Activated naive CD4-positive, alpha-beta T cell treated with anti-CD3 and anti-CD28 coated beads for 36 hours (primary cell): ENCODE data around the gene HMCN1. TPM values are rescaled to one million over a fixed set of nuclear protein-coding genes. Genes with fewer than 3 reads are reported as not detected.

Source experiments
- CTCF ChIA-PET: fragments of 350-600 bp; sonication (Branson Sonifier 250); formaldehyde crosslinking; loops from one replicate; lab custom pipeline; 2021; ENCODE audit warnings: antibody characterized with exemption; lab: Charles Lee
- DNase-seq: peaks from one replicate; pipeline ENCODE4 v3.0.0-alpha.2; 2020
- H3K27ac Mint-ChIP-seq: one replicate; pipeline ENCODE4 v1.8.0; 2021; ENCODE audit warnings: mild to moderate bottlenecking, mixed read lengths
- H3K27me3 Mint-ChIP-seq: one replicate; pipeline ENCODE4 v1.8.0; 2021; ENCODE audit warnings: low read depth, mixed read lengths
- H3K36me3 Mint-ChIP-seq: one replicate; pipeline ENCODE4 v1.8.0; 2021; ENCODE audit warnings: low read depth, mixed read lengths
- H3K4me1 Mint-ChIP-seq: one replicate; pipeline ENCODE4 v1.8.0; 2021; ENCODE audit warnings: low read depth, mixed read lengths
- H3K4me3 Mint-ChIP-seq: one replicate; pipeline ENCODE4 v1.8.0; 2021; ENCODE audit warnings: mild to moderate bottlenecking, moderate library complexity, mixed read lengths
- H3K9me3 Mint-ChIP-seq: one replicate; pipeline ENCODE4 v1.8.0; 2021; ENCODE audit warnings: mixed read lengths
- intact Hi-C: fragments of 100-400 bp; cut with micrococcal nuclease; formaldehyde crosslinking; loops from one replicate; pipeline ENCODE4 v1.15.1; 2023
- total RNA-seq, 2 experiments: library from RNA; stranded (reverse); gene quantifications; one replicate each; pipeline ENCODE4 v1.2.3, GENCODE V29; 2021

The HMCN1 gene
- total RNA-seq, 2 experiments from 2014 or later: 0.12 TPM; not detected in 1

GRCh38 chr1:185966471-185966870 is 232.3 kb downstream of the HMCN1 start:
- intact Hi-C loops: loop anchor here (10.0 kb wide), 1 partner anchor 248 kb away; no protein-coding TSS in a partner anchor
- Mint-ChIP-seq H3K27me3 (peaks cover 12% of the 10 kb centered on the region), H3K36me3 (no peaks in the 10 kb centered on the region), H3K9me3 (no peaks in the 10 kb centered on the region), H3K4me3 (no peak overlapping the region), H3K4me1 (no peaks in the 10 kb centered on the region), H3K27ac (no peak overlapping the region)
- CTCF ChIA-PET: no interaction called here
- no peak for DNase-seq

GRCh38 chr1:185969028-185969427 is 234.8 kb downstream of the HMCN1 start:
- Mint-ChIP-seq H3K27ac (no peak overlapping the region), H3K9me3 (no peaks in the 10 kb centered on the region), H3K4me3 (no peak overlapping the region), H3K27me3 (peaks cover 9% of the 10 kb centered on the region), H3K4me1 (no peaks in the 10 kb centered on the region), H3K36me3 (no peaks in the 10 kb centered on the region)
- CTCF ChIA-PET: no interaction called here
- no peak for DNase-seq
- intact Hi-C loops: loop anchor here (10.0 kb wide), 1 partner anchor 246 kb away; no protein-coding TSS in a partner anchor

GRCh38 chr1:185969524-185969991 is 235.4 kb downstream of the HMCN1 start:
- H3K27me3 Mint-ChIP-seq: peaks cover 9% of the 10 kb centered on the region
- no peaks in the 10 kb centered on the region for H3K36me3 Mint-ChIP-seq
- CTCF ChIA-PET: no interaction called here
- intact Hi-C loops: loop anchor here (10.0 kb wide), 1 partner anchor 245 kb away; no protein-coding TSS in a partner anchor
- no peaks in the 10 kb centered on the region for H3K9me3 Mint-ChIP-seq
- DNase-seq: no peak
- no peak overlapping the region for H3K27ac Mint-ChIP-seq
- H3K4me1 Mint-ChIP-seq: no peaks in the 10 kb centered on the region
- H3K4me3 Mint-ChIP-seq: no peak overlapping the region

GRCh38 chr1:185971688-185972087 is 237.5 kb downstream of the HMCN1 start:
- intact Hi-C loops: no loop called here
- no peaks in the 10 kb centered on the region for H3K36me3 Mint-ChIP-seq
- DNase-seq: no peak
- no peak overlapping the region for H3K4me3 Mint-ChIP-seq
- H3K9me3 Mint-ChIP-seq: no peaks in the 10 kb centered on the region
- no peaks in the 10 kb centered on the region for H3K4me1 Mint-ChIP-seq
- CTCF ChIA-PET: no interaction called here
- no peak overlapping the region for H3K27ac Mint-ChIP-seq
- H3K27me3 Mint-ChIP-seq: peaks cover 6% of the 10 kb centered on the region

- H3K27ac Mint-ChIP-seq: no peak overlapping the region
- CTCF ChIA-PET: no interaction called here
- intact Hi-C loops: no loop called here
- no peaks in the 10 kb centered on the region for H3K36me3 Mint-ChIP-seq
- H3K4me1 Mint-ChIP-seq: no peaks in the 10 kb centered on the region
- H3K27me3 Mint-ChIP-seq: peaks cover 6% of the 10 kb centered on the region
- no peak overlapping the region for H3K4me3 Mint-ChIP-seq
- H3K9me3 Mint-ChIP-seq: no peaks in the 10 kb centered on the region
- no peak for DNase-seq
These were observed 238.1 kb downstream of the HMCN1 start for GRCh38 chr1:185972096-185972850.

- H3K4me3 Mint-ChIP-seq: no peak overlapping the region
- no peaks in the 10 kb centered on the region for H3K4me1 Mint-ChIP-seq
- H3K27ac Mint-ChIP-seq: no peak overlapping the region
- intact Hi-C loops: no loop called here
- no peaks in the 10 kb centered on the region for H3K36me3 Mint-ChIP-seq
- CTCF ChIA-PET: no interaction called here
- no peak for DNase-seq
- peaks cover 4% of the 10 kb centered on the region for H3K27me3 Mint-ChIP-seq
- H3K9me3 Mint-ChIP-seq: no peaks in the 10 kb centered on the region
These were observed 239.5 kb downstream of the HMCN1 start for GRCh38 chr1:185973645-185974044.

GRCh38 chr1:185974367-185975170 is 240.4 kb downstream of the HMCN1 start:
- intact Hi-C loops: no loop called here
- Mint-ChIP-seq H3K4me1 (no peaks in the 10 kb centered on the region), H3K36me3 (no peaks in the 10 kb centered on the region), H3K27ac (no peak overlapping the region), H3K9me3 (no peaks in the 10 kb centered on the region), H3K27me3 (no peaks in the 10 kb centered on the region), H3K4me3 (no peak overlapping the region)
- CTCF ChIA-PET: interaction anchor here (0.7 kb wide), 1 partner anchor 29 kb away, joined by 3 read pairs; no protein-coding TSS in a partner anchor
- DNase-seq: no peak

GRCh38 chr1:185980891-185981290 is 246.7 kb downstream of the HMCN1 start:
- H3K9me3 Mint-ChIP-seq: no peaks in the 10 kb centered on the region
- no peak overlapping the region for H3K4me3 Mint-ChIP-seq
- H3K36me3 Mint-ChIP-seq: no peaks in the 10 kb centered on the region
- CTCF ChIA-PET: no interaction called here
- no peaks in the 10 kb centered on the region for H3K27me3 Mint-ChIP-seq
- intact Hi-C loops: no loop called here
- no peak overlapping the region for H3K27ac Mint-ChIP-seq
- no peak for DNase-seq
- H3K4me1 Mint-ChIP-seq: no peaks in the 10 kb centered on the region

- intact Hi-C loops: no loop called here
These were observed 250.1 kb downstream of the HMCN1 start for GRCh38 chr1:185984113-185984836.

GRCh38 chr1:185987611-185988321 is 253.6 kb downstream of the HMCN1 start:
- Mint-ChIP-seq H3K4me3 (peak overlapping the region; percentile 69), H3K9me3 (no peaks in the 10 kb centered on the region), H3K27me3 (no peaks in the 10 kb centered on the region), H3K36me3 (no peaks in the 10 kb centered on the region), H3K4me1 (peaks cover 15% of the 10 kb centered on the region), H3K27ac (peak overlapping the region; percentile 98)
- CTCF ChIA-PET: no interaction called here
- DNase-seq: peak; percentile 44
- intact Hi-C loops: loop anchor here (1.0 to 5.0 kb wide), 6 partner anchors 22 to 1015 kb away; partner anchors contain the start of genes IVNS1ABP, NIBAN1, ODR4 and TPR

More at GRCh38 chr1:185984113-185984836, 250.1 kb downstream of the HMCN1 start:
- DNase-seq: no peak
- Mint-ChIP-seq H3K27ac (no peak overlapping the region), H3K36me3 (no peaks in the 10 kb centered on the region), H3K9me3 (no peaks in the 10 kb centered on the region), H3K4me3 (no peak overlapping the region), H3K4me1 (peaks cover 13% of the 10 kb centered on the region), H3K27me3 (no peaks in the 10 kb centered on the region)
- CTCF ChIA-PET: no interaction called here

- H3K4me3 Mint-ChIP-seq: no peak overlapping the region
- no peak for DNase-seq
- CTCF ChIA-PET: no interaction called here
- H3K27ac Mint-ChIP-seq: no peak overlapping the region
- peaks cover 22% of the 10 kb centered on the region for H3K4me1 Mint-ChIP-seq
- no peaks in the 10 kb centered on the region for H3K9me3 Mint-ChIP-seq
- H3K36me3 Mint-ChIP-seq: no peaks in the 10 kb centered on the region
- intact Hi-C loops: no loop called here
- no peaks in the 10 kb centered on the region for H3K27me3 Mint-ChIP-seq
These were observed 256.4 kb downstream of the HMCN1 start for GRCh38 chr1:185990565-185990964.
